Thoracic aorta (tissue), 2 donors: ENCODE results near the gene LRRC9. TPM values are rescaled to one million over a fixed set of nuclear protein-coding genes. Genes with fewer than 3 reads are reported as not detected.

Source experiments
- ATAC-seq: fragments of 150-250 bp; one replicate; pipeline ENCODE4 v1.8.0; 2017; ENCODE audit warnings: low read depth; ENCODE audit not compliant: insufficient number of reproducible peaks, low FRiP score
- DNase-seq: peaks from one replicate; pipeline ENCODE4 v3.0.0-alpha.2; 2020; ENCODE audit warnings: low spot score
- H3K27ac ChIP-seq, 2 donors: fragments of 200-600 bp; sonication (generic); 1 replicate in 1 of 2; 2 replicates in 1 of 2; pipeline ENCODE4 v1.5.1; 2016; ENCODE audit warnings: mild to moderate bottlenecking in 2 of 2, moderate library complexity in 2 of 2
- H3K27me3 ChIP-seq: fragments of 200-600 bp; sonication (generic); replicated peaks from 2 replicates; pipeline ENCODE4 v1.6.0; 2016; ENCODE audit warnings: mild to moderate bottlenecking; ENCODE audit not compliant: insufficient read depth
- H3K36me3 ChIP-seq: fragments of 200-600 bp; sonication (generic); one replicate; pipeline ENCODE4 v1.5.1; 2016
- H3K4me1 ChIP-seq, 2 donors: fragments of 200-600 bp; sonication (generic); 1 replicate in 1 of 2; 2 replicates in 1 of 2; pipeline versions ENCODE4 v1.5.1 to v1.6.0; 2016; ENCODE audit warnings: low read depth in 2 of 2, mild to moderate bottlenecking in 1 of 2; ENCODE audit not compliant: control insufficient read depth in 1 of 2
- H3K4me3 ChIP-seq: fragments of 200-600 bp; sonication (generic); 2 replicates; pipeline ENCODE4 v1.5.1; 2016; ENCODE audit warnings: mild to moderate bottlenecking
- H3K9me3 ChIP-seq: fragments of 200-600 bp; sonication (generic); 2 replicates; pipeline ENCODE4 v1.5.1; 2016
- CTCF ChIP-seq: fragments of 200-600 bp; sonication (generic); IDR thresholded peaks from one replicate; pipeline ENCODE4 v1.5.1; 2019; ENCODE audit warnings: antibody characterized with exemption
- total RNA-seq, 2 donors: library from RNA; depleted of rRNA; stranded (reverse); fragments of >200 nt; gene quantifications; one replicate each; pipeline versions ENCODE4 v1.1.0 to v1.2.3, GENCODE V29; 2016

LRRC9 gene
- total RNA-seq, 2 donors from 2014 or later = not detected

- Histone ChIP-seq H3K9me3 (no peaks in the 10 kb centered on the region), H3K4me1 (no peaks in the 10 kb centered on the region), H3K27me3 (no peaks in the 10 kb centered on the region), H3K36me3 (no peaks in the 10 kb centered on the region), H3K4me3 (no peak overlapping the region), H3K27ac (no peak overlapping the region)
- no peak for DNase-seq
- ATAC-seq = no peak
- TF ChIP-seq CTCF = peak; percentile 51
Measured at GRCh38 chr14:60064491-60065072, 144.6 kb downstream of the LRRC9 start.

GRCh38 chr14:60067882-60068281 is 147.9 kb downstream of the LRRC9 start:
- no peaks in the 10 kb centered on the region for H3K36me3 ChIP-seq
- DNase-seq (no peak), ATAC-seq (no peak)
- H3K27me3 ChIP-seq = no peaks in the 10 kb centered on the region
- H3K4me3 ChIP-seq = no peak overlapping the region
- H3K4me1 ChIP-seq = no peaks in the 10 kb centered on the region
- TF ChIP-seq CTCF = no peak
- no peaks in the 10 kb centered on the region for H3K9me3 ChIP-seq
- H3K27ac ChIP-seq = no peak overlapping the region

GRCh38 chr14:60079723-60080122 is 159.8 kb downstream of the LRRC9 start:
- no peaks in the 10 kb centered on the region for H3K27me3 ChIP-seq
- TF ChIP-seq CTCF = no peak
- no peaks in the 10 kb centered on the region for H3K36me3 ChIP-seq
- no peaks in the 10 kb centered on the region for H3K4me1 ChIP-seq
- no peak overlapping the region for H3K27ac ChIP-seq
- no peak for ATAC-seq
- no peaks in the 10 kb centered on the region for H3K9me3 ChIP-seq
- H3K4me3 ChIP-seq = no peak overlapping the region
- DNase-seq = no peak

GRCh38 chr14:60085085-60085484 is 165.1 kb downstream of the LRRC9 start:
- DNase-seq (no peak), ATAC-seq (no peak)
- H3K27ac ChIP-seq = no peak overlapping the region
- TF ChIP-seq CTCF = no peak
- H3K36me3 ChIP-seq = no peaks in the 10 kb centered on the region
- no peak overlapping the region for H3K4me3 ChIP-seq
- H3K9me3 ChIP-seq = no peaks in the 10 kb centered on the region
- no peaks in the 10 kb centered on the region for H3K27me3 ChIP-seq
- H3K4me1 ChIP-seq = no peaks in the 10 kb centered on the region

- DNase-seq (no peak), ATAC-seq (no peak)
- H3K9me3 ChIP-seq = no peaks in the 10 kb centered on the region
- no peaks in the 10 kb centered on the region for H3K36me3 ChIP-seq
- H3K4me1 ChIP-seq = no peaks in the 10 kb centered on the region
- H3K4me3 ChIP-seq = no peak overlapping the region
- no peak overlapping the region for H3K27ac ChIP-seq
- TF ChIP-seq CTCF = no peak
- H3K27me3 ChIP-seq = no peaks in the 10 kb centered on the region
Measured at GRCh38 chr14:60085693-60086092, 165.7 kb downstream of the LRRC9 start.
